HepG2 (cell line): Measurements from ENCODE around the gene TPM2. TPM values are rescaled to one million over a fixed set of nuclear protein-coding genes. Genes with fewer than 3 reads are reported as not detected.

Experiments used
- ARNT2 ChIP-seq: sonication (generic); formaldehyde crosslinking; IDR thresholded peaks from 2 replicates; pipeline ENCODE4 v1.8.0; 2022; ENCODE audit warnings: mild to moderate bottlenecking, low read depth, missing genetic modification reagents, moderate library complexity
- HNF1A ChIP-seq, 2 experiments: sonication (generic) in 1 of 2; formaldehyde crosslinking in 1 of 2; IDR thresholded peaks; 2 replicates each; pipeline versions ENCODE4 v1.4.0 to v1.6.1; 2016 to 2020; ENCODE audit warnings: borderline replicate concordance in 1 of 2, low read depth in 1 of 2, mild to moderate bottlenecking in 1 of 2, missing genetic modification reagents in 1 of 2
- HNRNPH1 ChIP-seq: fragments of 200-400 bp; formaldehyde crosslinking; optimal IDR thresholded peaks from 2 replicates; pipeline ENCODE3; 2017; ENCODE audit warnings: mild to moderate bottlenecking, low read depth, low read length
- LRRFIP1 ChIP-seq: sonication (generic); formaldehyde crosslinking; conservative IDR thresholded peaks from 2 replicates; pipeline ENCODE4 v1.4.0; 2020; ENCODE audit warnings: missing genetic modification reagents
- SIX4 ChIP-seq: sonication (generic); formaldehyde crosslinking; IDR thresholded peaks from 2 replicates; pipeline ENCODE4 v1.4.0; 2020; ENCODE audit warnings: missing genetic modification reagents
- SP1 ChIP-seq, 2 experiments: fragments of 450-650 bp in 1 of 2; sonication (generic) in 1 of 2; formaldehyde crosslinking in 1 of 2; IDR thresholded peaks; 2 replicates each; pipeline versions ENCODE4 v1.4.0 to v1.6.1; 2016 to 2020; ENCODE audit warnings: missing genetic modification reagents in 1 of 2
- ZBTB1 ChIP-seq: sonication (generic); formaldehyde crosslinking; IDR thresholded peaks from 2 replicates; pipeline ENCODE4 v1.4.0; 2020; ENCODE audit warnings: missing genetic modification reagents, borderline replicate concordance
- ZBTB38 ChIP-seq: sonication (generic); formaldehyde crosslinking; IDR thresholded peaks from 2 replicates; pipeline ENCODE4 v1.5.1; 2020; ENCODE audit warnings: mild to moderate bottlenecking, missing genetic modification reagents
- ZNF646 ChIP-seq: sonication (generic); formaldehyde crosslinking; IDR thresholded peaks from 2 replicates; pipeline ENCODE4 v1.9.0; 2021; ENCODE audit warnings: mild to moderate bottlenecking, missing genetic modification reagents
- polyA plus RNA-seq, 8 experiments: library from polyadenylated mRNA; depleted of rRNA in 3 of 8; stranded (reverse) in 7 of 8; unstranded in 1 of 8; fragments of >200 nt; fragmentation: Illumina TruSeq in 4 of 8; extraction: Trizol in 4 of 8; gene quantifications; 2 replicates each; pipeline versions ENCODE4 v1.2.1 to v1.2.3, GENCODE V29; 2011 to 2016; ENCODE audit warnings: low read depth in 4 of 8, missing spikeins in 1 of 8, mixed read lengths in 1 of 8; ENCODE audit not compliant: insufficient read depth in 1 of 8
- total RNA-seq, 5 experiments: library from RNA; depleted of rRNA; stranded (reverse); fragments of >200 nt; fragmentation: Illumina TruSeq; extraction: Trizol; gene quantifications; 2 replicates each; pipeline ENCODE4 v1.2.3, GENCODE V29; 2016; ENCODE audit warnings: low read depth in 1 of 5

The TPM2 gene
- total and polyA plus RNA-seq, 2 of the 13 experiments (the other 11 are each of a cell fraction or from before 2014, with no cell fraction given): 3.1 to 10.7 TPM

DNA sequence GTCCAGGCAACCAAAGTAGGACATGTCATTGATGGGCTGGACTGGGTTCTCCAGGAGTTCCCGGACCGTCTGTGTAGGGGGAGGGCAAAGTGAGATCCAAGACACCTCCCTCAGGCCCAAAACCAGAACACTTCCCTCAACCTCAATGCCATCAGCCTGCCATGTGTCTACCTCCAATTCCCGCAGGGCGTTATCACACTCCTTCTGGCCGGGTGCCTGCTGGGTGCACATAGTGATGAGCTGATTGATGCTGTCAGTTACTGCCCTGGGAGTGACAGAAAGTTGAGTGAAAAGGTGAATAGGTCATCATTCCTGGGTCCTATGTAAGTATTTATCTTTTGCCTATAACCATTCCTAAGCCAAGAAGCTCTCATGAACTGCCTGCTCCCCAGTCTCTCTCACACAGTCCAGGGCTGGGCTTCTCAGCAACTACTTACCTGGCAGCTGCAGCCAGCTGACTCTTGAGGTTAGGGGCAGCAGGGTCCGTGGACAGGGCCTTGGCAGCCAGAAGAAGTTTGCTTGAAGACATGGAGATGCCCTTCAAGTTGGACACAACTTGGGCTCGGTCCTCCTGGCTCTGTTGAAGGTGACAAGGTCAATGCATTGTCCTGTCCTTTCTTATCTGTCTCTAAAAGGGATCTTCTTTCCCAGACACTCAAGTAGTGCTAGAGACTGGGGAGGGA is 21.2 kb upstream of the TPM2 start (continued):
- no peak for TF ChIP-seq ZNF646 (CRISPR knock-in tag)
- TF ChIP-seq HNRNPH1: no peak
- no peak for TF ChIP-seq SIX4 (CRISPR knock-in tag)
- no peak for TF ChIP-seq SP1 (IDR thresholded peaks at IDR 0.05)
- TF ChIP-seq SP1 (CRISPR knock-in tag; IDR thresholded peaks at IDR 0.05): no peak
- TF ChIP-seq ZBTB1: no peak
- TF ChIP-seq ZBTB38 (CRISPR knock-in tag): no peak
- no peak for TF ChIP-seq HNF1A (IDR thresholded peaks at IDR 0.05; ENCODE audit: low read depth)
- TF ChIP-seq HNF1A (CRISPR knock-in tag; IDR thresholded peaks at IDR 0.05; ENCODE audit: borderline replicate concordance): no peak
- TF ChIP-seq ARNT2 (CRISPR knock-in tag): no peak
- TF ChIP-seq LRRFIP1 (CRISPR knock-in tag): no peak
